Lower lobe of right lung (tissue), 2 donors: ENCODE data around the gene KRT32. TPM values are rescaled to one million over a fixed set of nuclear protein-coding genes. Genes with fewer than 3 reads are reported as not detected.

Source experiments
- ATAC-seq, 2 donors: fragments of 200-7000 bp; cut with Tn5 transposase; one replicate each; pipeline ENCODE4 v1.9.1; 2020 to 2022; ENCODE audit warnings: mild to moderate bottlenecking in 2 of 2, moderate library complexity in 2 of 2
- DNase-seq: peaks from one replicate; pipeline ENCODE4 v3.0.0-alpha.2; 2020
- H3K27ac ChIP-seq: fragments of 200-600 bp; one replicate; pipeline ENCODE4 v1.8.0; 2022
- H3K27me3 ChIP-seq: fragments of 200-600 bp; one replicate; pipeline ENCODE4 v1.8.0; 2022; ENCODE audit warnings: low read depth
- H3K36me3 ChIP-seq: fragments of 200-600 bp; one replicate; pipeline ENCODE4 v1.8.0; 2022; ENCODE audit warnings: mild to moderate bottlenecking
- H3K4me1 ChIP-seq: fragments of 200-600 bp; one replicate; pipeline ENCODE4 v1.8.0; 2022
- H3K4me3 ChIP-seq: fragments of 200-600 bp; one replicate; pipeline ENCODE4 v1.8.0; 2022; ENCODE audit warnings: mild to moderate bottlenecking
- H3K9me3 ChIP-seq: fragments of 200-600 bp; one replicate; pipeline ENCODE4 v1.8.0; 2022
- intact Hi-C: fragments of 100-400 bp; cut with DNase I; formaldehyde crosslinking; loops from one replicate; pipeline ENCODE4 v1.11.0; 2022
- long read RNA-seq: library from polyadenylated mRNA; unstranded; transcript quantifications from one replicate; pipeline ENCODE4 v2.0.0, GENCODE V29; 2021
- total RNA-seq: library from RNA; stranded (reverse); fragmentation: NEBNext Ultra II Directional; extraction: Animal tissue kit (Norgen Biotek cat#: 25700); gene quantifications from one replicate; pipeline ENCODE4 v1.2.1, GENCODE V29; 2021
- TF ChIP-seq, protein P1 (sequence below): fragments of 200-600 bp; IDR thresholded peaks from one replicate; pipeline ENCODE4 v1.8.0; 2022; ENCODE audit warnings: antibody characterized with exemption, mild to moderate bottlenecking
- donor health status: DM: no; HTN: yes; CAD: no; lungs with severe emphysema.

The KRT32 gene
- not detected for total RNA-seq
- long read RNA-seq: 0 reads

DNA sequence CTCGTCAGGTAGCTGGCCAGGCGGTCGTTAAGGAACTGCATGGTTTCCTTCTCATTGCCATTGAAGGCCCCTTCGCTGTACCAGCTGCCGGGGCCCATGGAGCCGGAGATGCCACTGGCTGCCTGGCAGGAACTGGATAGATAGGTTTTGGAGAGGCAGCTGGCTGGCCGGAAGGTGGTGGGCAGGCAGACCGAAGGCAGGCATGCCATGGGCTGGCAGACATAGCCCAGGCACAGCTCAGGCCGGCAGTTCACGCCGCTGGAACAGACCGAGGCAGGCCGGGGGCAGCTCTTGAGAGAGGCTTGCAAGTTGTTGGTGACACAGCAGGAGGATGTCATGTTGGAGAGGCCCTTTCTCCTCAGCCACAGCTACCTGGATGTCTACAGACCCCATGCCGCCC is at the start of gene KRT32:
KRT32 (minus strand) TSS at position 399 of the 400 bp plus-strand sequence; CDS start at position 338, 61 bp downstream.
- intact Hi-C loops: no loop called here
- TF ChIP-seq, protein P1, sequence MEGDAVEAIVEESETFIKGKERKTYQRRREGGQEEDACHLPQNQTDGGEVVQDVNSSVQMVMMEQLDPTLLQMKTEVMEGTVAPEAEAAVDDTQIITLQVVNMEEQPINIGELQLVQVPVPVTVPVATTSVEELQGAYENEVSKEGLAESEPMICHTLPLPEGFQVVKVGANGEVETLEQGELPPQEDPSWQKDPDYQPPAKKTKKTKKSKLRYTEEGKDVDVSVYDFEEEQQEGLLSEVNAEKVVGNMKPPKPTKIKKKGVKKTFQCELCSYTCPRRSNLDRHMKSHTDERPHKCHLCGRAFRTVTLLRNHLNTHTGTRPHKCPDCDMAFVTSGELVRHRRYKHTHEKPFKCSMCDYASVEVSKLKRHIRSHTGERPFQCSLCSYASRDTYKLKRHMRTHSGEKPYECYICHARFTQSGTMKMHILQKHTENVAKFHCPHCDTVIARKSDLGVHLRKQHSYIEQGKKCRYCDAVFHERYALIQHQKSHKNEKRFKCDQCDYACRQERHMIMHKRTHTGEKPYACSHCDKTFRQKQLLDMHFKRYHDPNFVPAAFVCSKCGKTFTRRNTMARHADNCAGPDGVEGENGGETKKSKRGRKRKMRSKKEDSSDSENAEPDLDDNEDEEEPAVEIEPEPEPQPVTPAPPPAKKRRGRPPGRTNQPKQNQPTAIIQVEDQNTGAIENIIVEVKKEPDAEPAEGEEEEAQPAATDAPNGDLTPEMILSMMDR: no peak

GRCh38 chr17:41516830-41517283 is 49.7 kb upstream of the KRT32 start:
- Histone ChIP-seq H3K4me3 (no peak overlapping the region), H3K9me3 (no peaks in the 10 kb centered on the region), H3K4me1 (peaks cover 5% of the 10 kb centered on the region), H3K36me3 (no peaks in the 10 kb centered on the region), H3K27me3 (no peaks in the 10 kb centered on the region), H3K27ac (no peak overlapping the region)
- ATAC-seq (no peak), DNase-seq (peak; percentile 65)
- TF ChIP-seq, protein P1: no peak
- intact Hi-C loops: no loop called here

More for the DNA sequence above, at the start of gene KRT32:
- Histone ChIP-seq H3K4me3 (no peak within 1 kb of the TSS), H3K4me1 (peaks cover 12% of the 10 kb centered on the region), H3K36me3 (no peaks in the 10 kb centered on the region), H3K27ac (no peak within 1 kb of the TSS), H3K27me3 (no peaks in the 10 kb centered on the region), H3K9me3 (peaks cover 4% of the 10 kb centered on the region)
- ATAC-seq: no peak
- no peak for DNase-seq

DNA sequence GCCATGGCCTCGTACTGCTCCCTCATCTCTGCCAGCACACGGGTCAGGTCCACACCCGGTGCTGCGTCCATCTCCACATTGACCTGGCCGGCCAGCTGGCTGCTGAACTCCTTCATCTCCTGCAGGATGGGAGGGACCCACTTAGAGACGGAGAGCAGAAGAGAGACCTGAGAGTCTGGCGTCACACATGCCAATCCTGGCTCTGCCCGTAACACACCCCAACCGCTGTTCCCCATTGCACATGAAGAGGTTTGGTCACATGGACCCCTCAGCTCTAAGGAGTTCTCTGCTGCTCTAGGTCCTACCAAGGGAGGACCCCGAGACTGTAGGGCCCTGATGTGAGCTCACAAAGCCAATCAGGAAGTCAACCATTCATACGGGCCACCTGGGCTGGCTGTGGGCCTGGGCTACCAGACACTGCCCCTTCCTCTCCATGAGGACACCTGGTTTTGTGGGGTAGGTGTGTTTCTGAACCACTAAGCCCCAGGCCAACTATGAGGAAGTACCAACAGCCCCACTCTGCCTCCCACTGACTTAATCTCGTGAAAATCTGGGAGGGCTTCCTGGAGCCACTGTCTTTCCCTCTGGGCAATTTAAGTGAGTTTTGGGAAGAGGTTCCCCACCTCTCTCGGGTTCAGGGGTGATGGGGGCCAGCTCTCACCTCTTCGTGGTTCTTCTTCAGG is 49.1 kb upstream of the KRT32 start:
- H3K9me3 ChIP-seq: no peaks in the 10 kb centered on the region
- no peaks in the 10 kb centered on the region for H3K4me1 ChIP-seq
- no peak overlapping the region for H3K4me3 ChIP-seq
- DNase-seq (no peak), ATAC-seq (peak; percentile 51 to 63)
- TF ChIP-seq, protein P1: no peak
- no peaks in the 10 kb centered on the region for H3K27me3 ChIP-seq
- intact Hi-C loops: no loop called here
- no peaks in the 10 kb centered on the region for H3K36me3 ChIP-seq
- no peak overlapping the region for H3K27ac ChIP-seq

DNA sequence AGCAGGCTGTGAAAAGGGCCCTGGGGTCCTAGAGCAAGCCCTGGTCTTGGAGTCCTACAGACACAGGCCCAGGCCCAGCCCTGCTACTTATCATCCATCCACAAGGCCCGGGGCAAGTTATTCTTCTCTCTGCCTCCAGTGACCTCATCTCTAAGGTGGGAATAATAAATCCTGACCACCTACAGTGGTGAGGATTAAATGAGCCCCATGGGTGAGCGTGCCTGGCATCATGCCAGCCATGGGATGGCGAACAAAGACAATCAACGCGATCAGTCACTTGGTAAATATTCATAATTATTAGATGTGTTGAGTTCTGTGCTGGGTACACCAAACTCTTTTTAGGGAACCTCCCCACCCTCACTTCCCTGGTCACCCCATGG is 46.0 kb upstream of the KRT32 start:
- no peak for DNase-seq
- ATAC-seq: no peak
- Histone ChIP-seq H3K9me3 (no peaks in the 10 kb centered on the region), H3K4me3 (no peak overlapping the region), H3K36me3 (no peaks in the 10 kb centered on the region), H3K27ac (no peak overlapping the region), H3K4me1 (no peaks in the 10 kb centered on the region), H3K27me3 (no peaks in the 10 kb centered on the region)
- TF ChIP-seq, protein P1: no peak
- intact Hi-C loops: no loop called here

DNA sequence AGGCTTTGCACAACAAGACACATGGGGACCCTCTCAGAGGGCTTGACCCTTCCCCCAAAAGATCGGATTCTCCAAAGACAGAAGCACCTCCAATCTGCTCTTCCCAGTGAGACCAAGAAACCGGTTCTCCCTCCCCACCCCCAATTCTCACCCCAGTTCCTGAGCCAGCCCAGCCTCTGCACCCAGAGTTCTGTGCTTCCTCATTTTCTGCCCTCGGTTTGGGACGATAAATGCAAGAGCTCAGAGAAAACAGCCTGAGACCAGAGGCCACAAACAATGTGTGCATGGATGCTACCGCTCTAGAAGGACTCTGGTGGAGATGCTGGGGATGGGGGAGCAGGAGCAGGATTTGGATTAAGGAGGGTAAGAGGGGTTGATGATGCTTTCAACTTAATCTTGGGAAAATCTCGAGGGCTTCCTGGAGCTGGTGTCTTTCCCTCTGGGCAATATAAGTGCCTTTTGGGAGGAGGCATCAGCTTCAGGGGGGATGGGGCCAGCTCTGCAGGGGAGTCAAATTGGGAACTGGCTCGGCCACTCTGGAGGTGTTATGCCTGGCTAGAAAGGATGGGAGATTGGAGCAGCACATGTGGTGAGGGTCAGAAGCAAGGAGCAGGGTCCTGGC is 45.5 kb upstream of the KRT32 start:
- no peak overlapping the region for H3K4me3 ChIP-seq
- no peaks in the 10 kb centered on the region for H3K27me3 ChIP-seq
- intact Hi-C loops: no loop called here
- H3K27ac ChIP-seq: no peak overlapping the region
- H3K9me3 ChIP-seq: no peaks in the 10 kb centered on the region
- H3K36me3 ChIP-seq: no peaks in the 10 kb centered on the region
- TF ChIP-seq, protein P1: no peak
- ATAC-seq: no peak
- H3K4me1 ChIP-seq: no peaks in the 10 kb centered on the region
- DNase-seq: no peak
